ENCODE results near the gene RAB34.

RAB34 gene

GRCh38 chr17:28744104-28744971, 26.7 kb upstream of the RAB34 start:
- TF ChIP-seq CTCF (conservative IDR thresholded peaks at IDR 0.05; ENCODE audit: low read depth, low read length): no peak

GRCh38 chr17:28743243-28744103, 25.8 kb upstream of the RAB34 start, which contains the start of gene TRAF4:
Gene TRAF4 (plus strand): TSS chr17:28744011. CDS start chr17:28744113, 102 bp downstream.
- DNase-seq (ENCODE audit: low read depth): peak; percentile 97

More at GRCh38 chr17:28744104-28744971, 26.7 kb upstream of the RAB34 start:
- peak overlapping the region; percentile 87 for H3K4me3 ChIP-seq (ENCODE audit: low read depth, low read length)
- peak; percentile 46 for DNase-seq (ENCODE audit: low read depth)

GRCh38 chr17:28741358-28742349, 24.0 kb upstream of the RAB34 start:
- H3K4me3 ChIP-seq (ENCODE audit: low read depth, low read length): no peak overlapping the region
- no peak for DNase-seq (ENCODE audit: low read depth)
- no peak for TF ChIP-seq CTCF (conservative IDR thresholded peaks at IDR 0.05; ENCODE audit: low read depth, low read length)

More at GRCh38 chr17:28743243-28744103, 25.8 kb upstream of the RAB34 start, which contains the start of gene TRAF4:
- no peak for TF ChIP-seq CTCF (conservative IDR thresholded peaks at IDR 0.05; ENCODE audit: low read depth, low read length)
- H3K4me3 ChIP-seq (ENCODE audit: low read depth, low read length): peak within 1 kb of the TSS; percentile 87

- no peak for DNase-seq (ENCODE audit: low read depth)
- TF ChIP-seq CTCF (conservative IDR thresholded peaks at IDR 0.05; ENCODE audit: low read depth, low read length): no peak
- H3K4me3 ChIP-seq (ENCODE audit: low read depth, low read length): no peak overlapping the region
These were observed 23.0 kb upstream of the RAB34 start for GRCh38 chr17:28740406-28741357.

- no peak for DNase-seq (ENCODE audit: low read depth)
These were observed 21.2 kb upstream of the RAB34 start for GRCh38 chr17:28738680-28739384.

More at GRCh38 chr17:28738680-28739384, 21.2 kb upstream of the RAB34 start:
- no peak overlapping the region for H3K4me3 ChIP-seq (ENCODE audit: low read depth, low read length)
- TF ChIP-seq CTCF (conservative IDR thresholded peaks at IDR 0.05; ENCODE audit: low read depth, low read length): no peak
